Measurements from ENCODE around the gene RPRD1B.

The RPRD1B gene

GRCh38 chr20:38023181-38024001 lies 10.2 kb upstream of the RPRD1B start:
- no peak for TF ChIP-seq CTCF (conservative IDR thresholded peaks at IDR 0.05; ENCODE audit: control insufficient read depth, insufficient read depth, low read depth, low read length)
- DNase-seq (ENCODE audit: low read depth) = peak; percentile 90
- H3K4me3 ChIP-seq (ENCODE audit: control insufficient read depth, low read depth, low read length) = no peak overlapping the region

- DNase-seq (ENCODE audit: low read depth) = no peak
Observed at GRCh38 chr20:38024496-38024895, 9.1 kb upstream of the RPRD1B start.

GRCh38 chr20:38029453-38029852 lies 4.1 kb upstream of the RPRD1B start:
- H3K4me3 ChIP-seq (ENCODE audit: control insufficient read depth, low read depth, low read length) = no peak overlapping the region
- DNase-seq (ENCODE audit: low read depth) = no peak
- TF ChIP-seq CTCF (conservative IDR thresholded peaks at IDR 0.05; ENCODE audit: control insufficient read depth, insufficient read depth, low read depth, low read length) = no peak

More at GRCh38 chr20:38024496-38024895, 9.1 kb upstream of the RPRD1B start:
- TF ChIP-seq CTCF (conservative IDR thresholded peaks at IDR 0.05; ENCODE audit: control insufficient read depth, insufficient read depth, low read depth, low read length) = no peak
- H3K4me3 ChIP-seq (ENCODE audit: control insufficient read depth, low read depth, low read length) = no peak overlapping the region

GRCh38 chr20:38031957-38032356 lies 1.6 kb upstream of the RPRD1B start:
- no peak overlapping the region for H3K4me3 ChIP-seq (ENCODE audit: control insufficient read depth, low read depth, low read length)
- no peak for TF ChIP-seq CTCF (conservative IDR thresholded peaks at IDR 0.05; ENCODE audit: control insufficient read depth, insufficient read depth, low read depth, low read length)
- DNase-seq (ENCODE audit: low read depth) = no peak

GRCh38 chr20:38032585-38033329 lies 789 bp upstream of the RPRD1B start:
- H3K4me3 ChIP-seq (ENCODE audit: control insufficient read depth, low read depth, low read length) = peak overlapping the region; percentile 95
- DNase-seq (ENCODE audit: low read depth) = no peak
- TF ChIP-seq CTCF (conservative IDR thresholded peaks at IDR 0.05; ENCODE audit: control insufficient read depth, insufficient read depth, low read depth, low read length) = no peak

GRCh38 chr20:38034108-38034649 lies 633 bp downstream of the RPRD1B start:
- peak overlapping the region; percentile 95 for H3K4me3 ChIP-seq (ENCODE audit: control insufficient read depth, low read depth, low read length)
- no peak for DNase-seq (ENCODE audit: low read depth)
- no peak for TF ChIP-seq CTCF (conservative IDR thresholded peaks at IDR 0.05; ENCODE audit: control insufficient read depth, insufficient read depth, low read depth, low read length)

Measured in fibroblast of mammary gland (primary cell).